ENCODE results near the gene ARSA. TPM values are rescaled to one million over a fixed set of nuclear protein-coding genes. Genes with fewer than 3 reads are reported as not detected.

The ARSA gene
- total RNA-seq: 5.9 and 15.5 TPM in 2 replicates

GRCh38 chr22:50627642-50628542, at the start of gene ARSA:
Gene ARSA (minus strand): TSS chr22:50628152. CDS start chr22:50627779, 373 bp downstream.

GRCh38 chr22:50672471-50673230, 44.7 kb upstream of the ARSA start, which contains the start of gene SHANK3:
Gene SHANK3 (plus strand): TSS chr22:50672823.

GRCh38 chr22:50600538-50600937, 27.4 kb downstream of the ARSA start, which contains the start of gene MAPK8IP2:
Gene MAPK8IP2 (plus strand): TSS chr22:50600793. CDS start chr22:50600819, 26 bp downstream.

DNA sequence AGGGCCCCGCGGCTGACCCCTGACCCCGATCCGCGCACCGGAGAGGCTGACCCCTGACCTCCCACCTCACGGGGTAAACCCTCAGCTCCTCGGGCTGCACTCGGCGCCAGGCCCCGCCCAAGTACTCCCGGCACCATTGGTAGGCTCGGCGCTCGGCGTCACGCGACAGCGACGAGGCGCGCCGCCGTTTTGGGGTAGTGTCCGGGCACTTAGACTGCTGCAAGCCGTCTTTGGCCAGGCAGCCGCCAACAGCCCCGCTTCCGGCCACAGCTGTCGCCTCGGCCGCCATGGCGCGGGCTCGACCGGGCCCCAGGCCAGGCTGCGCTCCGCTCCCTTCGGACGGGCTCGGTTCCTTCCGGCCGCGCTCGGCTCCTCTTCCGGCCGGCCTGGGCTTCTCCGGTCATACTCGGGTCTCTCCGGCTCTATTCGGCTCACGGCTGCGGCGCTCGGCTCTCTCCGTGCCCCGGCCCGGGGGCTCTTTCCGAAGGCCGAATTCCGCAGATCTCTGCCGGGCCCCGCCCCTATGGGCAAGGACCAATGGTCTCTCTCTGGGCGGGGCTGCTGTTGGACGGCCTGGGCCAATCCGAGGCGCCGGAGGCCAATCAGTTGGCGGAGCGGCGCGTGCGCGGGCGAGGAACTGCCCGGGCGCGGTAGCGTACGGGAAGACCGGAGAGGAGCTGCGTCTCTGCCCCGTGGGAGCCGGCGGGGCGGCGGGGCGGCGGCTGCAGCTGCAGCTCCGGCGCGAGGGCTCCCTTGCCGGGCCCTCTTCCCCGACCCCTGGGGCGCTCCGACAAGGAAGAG, 45.3 kb downstream of the ARSA start, which contains the start of gene CHKB:
CHKB (minus strand) TSS at position 357 of the 801 bp plus-strand sequence; CDS start at position 289, 68 bp downstream.

DNA sequence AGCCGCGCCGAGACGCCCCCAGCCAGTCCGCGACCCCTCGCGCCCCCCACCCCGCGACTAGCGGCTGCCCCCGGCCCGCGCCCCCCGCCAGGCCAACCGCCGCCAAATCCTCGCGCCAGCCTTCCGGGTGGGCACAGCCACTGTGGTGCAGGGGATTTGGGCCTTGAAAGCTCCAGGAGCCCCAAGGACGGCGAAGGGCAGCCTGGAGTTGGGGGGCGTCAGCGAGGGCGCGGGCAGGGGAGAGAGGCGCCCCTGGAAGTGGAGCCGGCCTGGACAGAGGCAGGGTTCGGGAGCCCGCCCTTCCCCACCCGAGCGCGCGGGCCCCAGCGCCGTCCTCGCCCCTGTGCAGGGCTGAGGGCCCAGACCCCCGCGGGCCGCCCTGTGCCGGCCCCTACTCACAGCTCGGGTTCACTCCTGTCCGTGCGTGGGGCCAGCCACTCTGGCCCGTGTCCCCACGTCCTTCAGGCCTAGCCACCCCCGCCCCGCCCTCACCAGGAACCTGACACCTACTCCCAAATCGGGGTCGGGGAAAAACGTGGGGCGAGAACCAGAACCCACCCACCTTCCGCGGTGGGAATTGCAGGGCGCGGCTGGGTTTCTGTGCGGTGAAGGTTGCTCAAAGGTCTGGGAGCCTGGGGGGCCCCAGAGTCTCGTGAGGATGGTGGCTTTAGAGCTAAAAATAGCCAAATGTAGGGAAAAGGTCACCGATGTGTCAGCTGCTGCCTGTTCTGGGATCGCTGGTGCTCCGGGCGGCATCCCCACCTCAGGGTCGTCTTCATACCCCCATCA, 49.8 kb downstream of the ARSA start, which contains the start of gene CPT1B:
CPT1B (minus strand) TSS at position 441 of the 789 bp plus-strand sequence. CDS start 512 bp downstream, outside the sequence.

Other genes with a start within 250 kb of the ARSA start
- 83.4 and 118 TPM in 2 replicates for gene SBF1, start 153.1 kb downstream of the ARSA start, total RNA-seq
- gene ADM2, start 146.6 kb downstream of the ARSA start, total RNA-seq: 1.8 and 7.0 TPM in 2 replicates
- gene MIOX, start 141.3 kb downstream of the ARSA start, total RNA-seq: not detected in 2 replicates
- 48.0 and 51.4 TPM in 2 replicates for gene LMF2, start 120.5 kb downstream of the ARSA start, total RNA-seq
- gene NCAPH2, start 119.9 kb downstream of the ARSA start, total RNA-seq: 36.0 and 79.0 TPM in 2 replicates
- 2.7 and 4.5 TPM in 2 replicates for gene SCO2, start 102.6 kb downstream of the ARSA start, total RNA-seq
- gene TYMP, start 98.1 kb downstream of the ARSA start, total RNA-seq: 5.1 and 12.5 TPM in 2 replicates
- 0.11 and 0.62 TPM in 2 replicates for gene KLHDC7B, start 82.3 kb downstream of the ARSA start, total RNA-seq
- not detected in 2 replicates for gene SYCE3, start 65.2 kb downstream of the ARSA start, total RNA-seq
- gene CPT1B, start 49.7 kb downstream of the ARSA start, total RNA-seq: 0.44 and 1.7 TPM in 2 replicates
- gene CHKB, start 45.3 kb downstream of the ARSA start, total RNA-seq: 19.5 and 27.2 TPM in 2 replicates
- gene MAPK8IP2, start 27.4 kb downstream of the ARSA start, total RNA-seq: 0.33 and 0.37 TPM in 2 replicates
- 0.22 and 0.50 TPM in 2 replicates for gene SHANK3, start 44.7 kb upstream of the ARSA start, total RNA-seq
- not detected in 2 replicates for gene ACR, start 110.1 kb upstream of the ARSA start, total RNA-seq
- 7.6 and 8.7 TPM in 2 replicates for gene RABL2B, start 155.5 kb upstream of the ARSA start, total RNA-seq